ENCODE data around the gene GAS1.

The GAS1 gene

GRCh38 chr9:86965636-86966395, 18.5 kb upstream of the GAS1 start:
- DNase-seq (ENCODE audit: low read depth): peak; percentile 86

GRCh38 chr9:86962692-86963091, 15.4 kb upstream of the GAS1 start:
- DNase-seq (ENCODE audit: low read depth): no peak

- DNase-seq (ENCODE audit: low read depth): no peak
Measured at GRCh38 chr9:86960938-86961337, 13.6 kb upstream of the GAS1 start.

- no peak for DNase-seq (ENCODE audit: low read depth)
Measured at GRCh38 chr9:86958203-86958602, 10.9 kb upstream of the GAS1 start.

- DNase-seq (ENCODE audit: low read depth): no peak
Measured at GRCh38 chr9:86955561-86955960, 8.3 kb upstream of the GAS1 start.

GRCh38 chr9:86955042-86955441, 7.7 kb upstream of the GAS1 start:
- no peak for DNase-seq (ENCODE audit: low read depth)

GRCh38 chr9:86953181-86953580, 5.9 kb upstream of the GAS1 start:
- DNase-seq (ENCODE audit: low read depth): no peak

GRCh38 chr9:86948074-86948929, 996 bp upstream of the GAS1 start:
- peak; percentile 88 for DNase-seq (ENCODE audit: low read depth)

GRCh38 chr9:86946201-86947145, 833 bp downstream of the GAS1 start:
- DNase-seq (ENCODE audit: low read depth): peak; percentile 79

GRCh38 chr9:86945728-86946200, 1.5 kb downstream of the GAS1 start:
- DNase-seq (ENCODE audit: low read depth): peak; percentile 45

- DNase-seq (ENCODE audit: low read depth): peak; percentile 40
Measured at GRCh38 chr9:86944796-86945727, 2.2 kb downstream of the GAS1 start.

GRCh38 chr9:86943201-86944113, 3.8 kb downstream of the GAS1 start:
- DNase-seq (ENCODE audit: low read depth): peak; percentile 45

- DNase-seq (ENCODE audit: low read depth): no peak
Measured at GRCh38 chr9:86942281-86943200, 4.8 kb downstream of the GAS1 start.

GRCh38 chr9:86941197-86941596, 6.1 kb downstream of the GAS1 start:
- no peak for DNase-seq (ENCODE audit: low read depth)

GRCh38 chr9:86940774-86941173, 6.5 kb downstream of the GAS1 start:
- no peak for DNase-seq (ENCODE audit: low read depth)

GRCh38 chr9:86939891-86940290, 7.4 kb downstream of the GAS1 start:
- DNase-seq (ENCODE audit: low read depth): no peak

- DNase-seq (ENCODE audit: low read depth): no peak
Measured at GRCh38 chr9:86939321-86939720, 8.0 kb downstream of the GAS1 start.

- no peak for DNase-seq (ENCODE audit: low read depth)
Measured at GRCh38 chr9:86938780-86939179, 8.5 kb downstream of the GAS1 start.

GRCh38 chr9:86926145-86926544, 21.2 kb downstream of the GAS1 start:
- peak; percentile 22 for DNase-seq (ENCODE audit: low read depth)
